ENCODE measurements around the gene MPHOSPH6.

DNA sequence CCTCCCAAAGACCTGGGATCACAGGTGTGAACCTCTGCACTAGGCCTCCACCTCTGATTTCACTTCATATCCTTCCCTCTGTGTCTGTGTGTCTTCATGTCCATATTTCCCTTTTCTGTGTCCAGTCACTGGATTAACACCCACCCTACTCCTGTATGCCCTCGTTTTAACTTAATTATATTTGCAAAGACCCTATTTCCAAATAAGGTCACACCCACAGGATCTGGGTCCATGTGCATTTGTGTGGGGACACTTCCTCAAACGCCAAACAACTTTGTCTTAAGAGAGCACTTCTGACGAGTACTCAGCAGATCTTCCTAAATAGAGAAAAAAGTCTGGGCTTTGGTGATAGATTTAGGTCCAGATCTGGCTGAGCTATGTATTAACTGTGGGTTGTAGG, 56.3 kb downstream of the MPHOSPH6 start:
- no peak for TF ChIP-seq POLR2AphosphoS5 (IDR thresholded peaks at IDR 0.05)
- TF ChIP-seq, protein P1, sequence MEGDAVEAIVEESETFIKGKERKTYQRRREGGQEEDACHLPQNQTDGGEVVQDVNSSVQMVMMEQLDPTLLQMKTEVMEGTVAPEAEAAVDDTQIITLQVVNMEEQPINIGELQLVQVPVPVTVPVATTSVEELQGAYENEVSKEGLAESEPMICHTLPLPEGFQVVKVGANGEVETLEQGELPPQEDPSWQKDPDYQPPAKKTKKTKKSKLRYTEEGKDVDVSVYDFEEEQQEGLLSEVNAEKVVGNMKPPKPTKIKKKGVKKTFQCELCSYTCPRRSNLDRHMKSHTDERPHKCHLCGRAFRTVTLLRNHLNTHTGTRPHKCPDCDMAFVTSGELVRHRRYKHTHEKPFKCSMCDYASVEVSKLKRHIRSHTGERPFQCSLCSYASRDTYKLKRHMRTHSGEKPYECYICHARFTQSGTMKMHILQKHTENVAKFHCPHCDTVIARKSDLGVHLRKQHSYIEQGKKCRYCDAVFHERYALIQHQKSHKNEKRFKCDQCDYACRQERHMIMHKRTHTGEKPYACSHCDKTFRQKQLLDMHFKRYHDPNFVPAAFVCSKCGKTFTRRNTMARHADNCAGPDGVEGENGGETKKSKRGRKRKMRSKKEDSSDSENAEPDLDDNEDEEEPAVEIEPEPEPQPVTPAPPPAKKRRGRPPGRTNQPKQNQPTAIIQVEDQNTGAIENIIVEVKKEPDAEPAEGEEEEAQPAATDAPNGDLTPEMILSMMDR (IDR thresholded peaks at IDR 0.05), result no peak
